Measurements from ENCODE around the gene SMARCD3. TPM values are rescaled to one million over a fixed set of nuclear protein-coding genes. Genes with fewer than 3 reads are reported as not detected.

Gene SMARCD3
- total RNA-seq, 4 donors from 2014 or later: 25.3 to 43.4 (median 40.6) TPM

DNA sequence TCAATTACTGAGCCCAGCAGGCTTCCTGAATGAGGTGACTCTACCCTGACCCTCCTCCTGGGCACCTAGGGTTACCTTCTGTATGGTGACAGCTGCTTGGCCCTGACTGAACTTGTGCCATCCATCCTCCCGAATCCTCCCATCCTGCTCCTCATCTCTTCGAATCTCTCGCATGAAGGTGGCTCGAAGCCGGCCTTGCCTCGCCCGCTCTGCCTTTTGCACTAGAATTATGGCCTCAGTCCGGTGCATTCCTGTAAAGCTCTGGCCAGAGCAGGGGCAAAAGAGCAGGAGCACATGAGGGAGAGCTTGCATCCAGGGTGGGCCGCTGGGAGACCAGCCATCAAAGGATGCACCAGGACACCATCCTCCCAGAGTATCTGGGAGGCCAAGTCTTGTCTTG, 45.7 kb downstream of the SMARCD3 start:
- Histone ChIP-seq H3K4me3 (no peak overlapping the region), H3K27ac (replicated peaks in 1 of 4) (no peak overlapping the region), H3K27me3 (peaks cover 0 to 42% (median 2%) of the 10 kb centered on the region in 4 donors), H3K9me3 (no peaks in the 10 kb centered on the region), H3K4me1 (peaks cover 0 to 11% (median 10%) of the 10 kb centered on the region in 4 donors), H3K36me3 (no peaks in the 10 kb centered on the region)
- TF ChIP-seq POLR2A (IDR thresholded peaks at IDR 0.05; ENCODE audit: low read depth) (no peak), POLR2AphosphoS5 (IDR thresholded peaks at IDR 0.05) (no peak), EP300 (IDR thresholded peaks at IDR 0.05) (no peak)
- TF ChIP-seq, protein P1, sequence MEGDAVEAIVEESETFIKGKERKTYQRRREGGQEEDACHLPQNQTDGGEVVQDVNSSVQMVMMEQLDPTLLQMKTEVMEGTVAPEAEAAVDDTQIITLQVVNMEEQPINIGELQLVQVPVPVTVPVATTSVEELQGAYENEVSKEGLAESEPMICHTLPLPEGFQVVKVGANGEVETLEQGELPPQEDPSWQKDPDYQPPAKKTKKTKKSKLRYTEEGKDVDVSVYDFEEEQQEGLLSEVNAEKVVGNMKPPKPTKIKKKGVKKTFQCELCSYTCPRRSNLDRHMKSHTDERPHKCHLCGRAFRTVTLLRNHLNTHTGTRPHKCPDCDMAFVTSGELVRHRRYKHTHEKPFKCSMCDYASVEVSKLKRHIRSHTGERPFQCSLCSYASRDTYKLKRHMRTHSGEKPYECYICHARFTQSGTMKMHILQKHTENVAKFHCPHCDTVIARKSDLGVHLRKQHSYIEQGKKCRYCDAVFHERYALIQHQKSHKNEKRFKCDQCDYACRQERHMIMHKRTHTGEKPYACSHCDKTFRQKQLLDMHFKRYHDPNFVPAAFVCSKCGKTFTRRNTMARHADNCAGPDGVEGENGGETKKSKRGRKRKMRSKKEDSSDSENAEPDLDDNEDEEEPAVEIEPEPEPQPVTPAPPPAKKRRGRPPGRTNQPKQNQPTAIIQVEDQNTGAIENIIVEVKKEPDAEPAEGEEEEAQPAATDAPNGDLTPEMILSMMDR (IDR thresholded peaks at IDR 0.05): no peak
- 92% methylated on average over 9 of the region's 9 CpGs for WGBS
- no peak for DNase-seq (ENCODE audit: extremely low spot score)
- intact Hi-C loops (cut with DNase I): no loop called here

DNA sequence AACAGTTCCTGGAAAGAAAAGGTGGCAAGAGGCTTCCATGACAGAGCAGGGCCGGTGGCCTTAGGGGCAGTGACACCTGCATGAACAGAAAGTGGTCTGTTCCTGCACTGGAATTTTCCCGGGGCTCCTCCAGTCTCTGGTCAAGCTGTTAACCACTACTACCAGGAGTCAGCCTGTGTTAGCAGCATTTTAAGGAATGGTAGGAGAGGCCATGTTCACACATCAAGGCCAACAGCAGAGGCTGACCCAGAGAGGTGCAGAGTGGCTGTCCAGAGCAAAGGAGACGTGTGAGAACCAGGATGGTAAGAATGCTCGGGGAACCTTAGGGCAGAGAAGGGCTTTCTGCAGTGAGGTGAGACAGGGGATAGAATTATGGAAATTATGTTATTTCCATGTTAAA, 46.7 kb downstream of the SMARCD3 start:
- Histone ChIP-seq H3K36me3 (no peaks in the 10 kb centered on the region), H3K4me1 (peaks cover 0 to 11% (median 10%) of the 10 kb centered on the region in 4 donors), H3K4me3 (no peak overlapping the region), H3K27ac (replicated peaks in 1 of 4) (no peak overlapping the region), H3K27me3 (peaks cover 0 to 38% (median 2%) of the 10 kb centered on the region in 4 donors), H3K9me3 (no peaks in the 10 kb centered on the region)
- WGBS: 86% methylated on average over 4 of the region's 4 CpGs
- DNase-seq (ENCODE audit: extremely low spot score): no peak
- intact Hi-C loops (cut with DNase I): no loop called here
- TF ChIP-seq EP300 (IDR thresholded peaks at IDR 0.05): no peak
- no peak for TF ChIP-seq POLR2A (IDR thresholded peaks at IDR 0.05; ENCODE audit: low read depth)
- TF ChIP-seq, protein P1 (IDR thresholded peaks at IDR 0.05): no peak

DNA sequence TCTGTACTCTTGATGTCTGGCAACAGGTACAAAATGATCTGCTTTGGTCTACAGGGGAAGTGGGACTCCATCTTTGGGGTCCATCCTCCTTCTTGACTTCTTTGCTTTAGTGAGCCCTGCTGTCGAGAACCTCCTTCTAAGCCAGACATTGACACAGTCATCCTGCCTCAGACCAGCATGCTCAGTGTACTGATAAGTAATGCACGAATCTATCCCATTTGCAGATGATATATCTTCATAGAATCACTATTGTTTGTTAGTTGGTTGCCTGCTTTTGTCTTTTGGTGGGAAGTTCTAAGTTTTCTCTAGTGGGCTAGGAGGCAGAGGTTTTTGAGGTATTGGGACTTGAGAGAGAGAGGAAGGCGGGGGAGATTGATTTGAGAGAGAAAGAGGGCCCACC, 47.1 kb downstream of the SMARCD3 start:
- no peak for DNase-seq (ENCODE audit: extremely low spot score)
- Histone ChIP-seq H3K36me3 (no peaks in the 10 kb centered on the region), H3K27me3 (peaks cover 0 to 42% (median 2%) of the 10 kb centered on the region in 4 donors), H3K4me1 (peaks cover 0 to 11% (median 10%) of the 10 kb centered on the region in 4 donors), H3K9me3 (no peaks in the 10 kb centered on the region), H3K4me3 (no peak overlapping the region), H3K27ac (replicated peaks in 1 of 4) (no peak overlapping the region)
- TF ChIP-seq POLR2AphosphoS5 (IDR thresholded peaks at IDR 0.05): no peak
- TF ChIP-seq, protein P1 (IDR thresholded peaks at IDR 0.05): no peak
- TF ChIP-seq EP300 (IDR thresholded peaks at IDR 0.05): no peak
- TF ChIP-seq POLR2A (IDR thresholded peaks at IDR 0.05; ENCODE audit: low read depth): no peak
- intact Hi-C loops (cut with DNase I): no loop called here
- 88% methylated on average over 3 of the region's 3 CpGs for WGBS

DNA sequence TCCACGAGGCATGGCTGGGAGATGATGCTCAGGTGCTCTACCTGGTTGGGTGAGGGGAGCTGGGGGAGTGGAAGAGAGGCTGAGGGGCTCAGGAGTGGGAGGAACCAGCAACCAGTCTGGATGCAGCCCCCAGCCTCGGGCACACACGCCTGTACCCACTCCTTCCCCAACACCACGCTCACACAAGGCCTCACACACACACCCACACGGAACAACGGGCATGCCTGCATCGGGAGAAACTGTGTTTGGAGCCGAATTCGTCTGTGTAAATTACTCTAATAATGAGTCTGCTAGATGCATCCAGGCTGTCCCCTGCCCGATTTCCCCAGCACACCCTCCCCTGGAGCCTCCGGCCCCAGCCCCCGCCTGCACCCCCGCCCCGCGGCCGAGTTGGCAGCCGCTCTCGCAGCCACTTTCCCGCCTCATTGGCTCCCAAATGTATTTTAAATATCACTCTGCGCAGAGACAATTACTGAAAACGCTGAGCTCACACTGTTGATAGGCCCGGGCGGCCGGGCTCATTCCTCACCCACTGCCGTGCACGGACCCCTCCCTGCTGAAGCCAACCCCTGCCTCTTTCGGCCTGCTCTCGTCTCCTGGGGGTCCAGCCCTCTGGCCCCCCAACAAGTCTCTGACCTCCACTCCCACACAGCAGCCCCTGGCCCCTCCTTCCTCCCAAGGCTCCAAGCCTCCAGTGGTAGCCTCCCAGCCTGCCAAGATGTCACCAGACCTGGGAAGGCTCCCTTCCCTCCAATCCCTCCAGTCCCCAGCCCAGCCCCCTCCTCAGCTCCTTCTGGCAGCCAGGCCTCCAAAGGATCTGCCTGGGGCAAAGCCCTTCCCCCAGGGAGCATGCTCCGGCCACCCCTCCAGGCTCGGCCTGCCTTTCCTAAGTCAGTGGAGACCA, 49.3 kb downstream of the SMARCD3 start:
- peak overlapping the region in 1 of 4 donors; percentile 14 for H3K4me3 ChIP-seq
- H3K9me3 ChIP-seq: no peaks in the 10 kb centered on the region
- H3K27ac ChIP-seq (replicated peaks in 1 of 4): no peak overlapping the region
- peaks cover 0 to 31% (median 0%) of the 10 kb centered on the region in 4 donors for H3K27me3 ChIP-seq
- no peaks in the 10 kb centered on the region for H3K36me3 ChIP-seq
- no peak for DNase-seq (ENCODE audit: extremely low spot score)
- intact Hi-C loops (cut with DNase I): no loop called here
- TF ChIP-seq EP300 (IDR thresholded peaks at IDR 0.05) (no peak), POLR2AphosphoS5 (IDR thresholded peaks at IDR 0.05) (no peak), POLR2A (IDR thresholded peaks at IDR 0.05; ENCODE audit: low read depth) (no peak)
- TF ChIP-seq, protein P1 (IDR thresholded peaks at IDR 0.05): no peak
- 53% methylated on average over 28 of the region's 30 CpGs for WGBS
- peaks cover 0 to 11% (median 10%) of the 10 kb centered on the region in 4 donors for H3K4me1 ChIP-seq

All from esophagus muscularis mucosa (tissue), 4 donors.